SK-N-SH treated with all-trans-retinoic acid at 6 μM for 48 hours (cell line): ENCODE results near the gene UBAP1.
"Not testable (repeated sequence)": the region's sequence is repeated elsewhere in the genome, so short reads cannot be mapped to it uniquely, and the experiment has no call there.

Source experiments
- ATAC-seq: fragments of 200-7000 bp; cut with Tn5 transposase; 3 replicates; pipeline ENCODE4 v1.9.1; 2020; ENCODE audit warnings: mild to moderate bottlenecking, moderate library complexity
- ARNTL ChIP-seq: fragments of 450-650 bp; formaldehyde crosslinking; IDR thresholded peaks from 2 replicates; pipeline ENCODE4 v1.5.0; 2020; ENCODE audit warnings: low read depth, mild to moderate bottlenecking, moderate library complexity, borderline replicate concordance
- BACH2 ChIP-seq: fragments of 250-450 bp; sonication (Bioruptor Pico); IDR thresholded peaks from 2 replicates; pipeline ENCODE4 v1.9.0; 2021; ENCODE audit warnings: mild to moderate bottlenecking, borderline replicate concordance
- CREB5 ChIP-seq: fragments of 250-450 bp; sonication (Bioruptor Pico); IDR thresholded peaks from 2 replicates; pipeline ENCODE4 v1.5.1; 2020; ENCODE audit warnings: low read depth, mild to moderate bottlenecking, moderate library complexity
- CSDC2 ChIP-seq: fragments of 250-450 bp; sonication (Bioruptor Pico); IDR thresholded peaks from 2 replicates; pipeline ENCODE4 v1.5.0; 2020; ENCODE audit warnings: mild to moderate bottlenecking, moderate library complexity
- CSRNP3 ChIP-seq: fragments of 250-450 bp; sonication (Bioruptor Pico); IDR thresholded peaks from 2 replicates; pipeline ENCODE4 v1.5.1; 2021; ENCODE audit warnings: mild to moderate bottlenecking, moderate library complexity
- ESRRG ChIP-seq: fragments of 250-450 bp; sonication (Bioruptor Pico); IDR thresholded peaks from 2 replicates; pipeline ENCODE4 v1.6.1; 2021; ENCODE audit warnings: mild to moderate bottlenecking
- GLIS3 ChIP-seq: fragments of 250-450 bp; sonication (Bioruptor Pico); IDR thresholded peaks from 2 replicates; pipeline ENCODE4 v1.5.0; 2020; ENCODE audit warnings: mild to moderate bottlenecking, moderate library complexity
- ISL1 ChIP-seq: fragments of 250-450 bp; sonication (Bioruptor Pico); IDR thresholded peaks from 2 replicates; pipeline ENCODE4 v2.1.2; 2022; ENCODE audit warnings: mild to moderate bottlenecking, moderate library complexity
- OSR1 ChIP-seq: fragments of 250-450 bp; sonication (Bioruptor Pico); IDR thresholded peaks from 2 replicates; pipeline ENCODE4 v1.8.0; 2022; ENCODE audit warnings: moderate library complexity, mild to moderate bottlenecking, inconsistent platforms
- POU6F1 ChIP-seq: fragments of 250-450 bp; sonication (Bioruptor Pico); IDR thresholded peaks from 2 replicates; pipeline ENCODE4 v1.8.0; 2021; ENCODE audit warnings: low read depth, mild to moderate bottlenecking, moderate library complexity, borderline replicate concordance
- PPARA ChIP-seq: fragments of 250-450 bp; sonication (Bioruptor Pico); IDR thresholded peaks from 2 replicates; pipeline ENCODE4 v1.5.0; 2020; ENCODE audit warnings: mild to moderate bottlenecking, borderline replicate concordance
- RARB ChIP-seq: fragments of 250-450 bp; sonication (Bioruptor Pico); IDR thresholded peaks from 2 replicates; pipeline ENCODE4 v1.8.0; 2021; ENCODE audit warnings: mild to moderate bottlenecking, moderate library complexity
- TCF4 ChIP-seq: fragments of 250-450 bp; sonication (Bioruptor Pico); IDR thresholded peaks from 2 replicates; pipeline ENCODE4 v1.8.0; 2021; ENCODE audit warnings: mild to moderate bottlenecking, moderate library complexity, borderline replicate concordance
- TOX ChIP-seq: fragments of 250-450 bp; sonication (Bioruptor Pico); IDR thresholded peaks from 2 replicates; pipeline ENCODE4 v1.8.0; 2021; ENCODE audit warnings: mild to moderate bottlenecking, moderate library complexity, borderline replicate concordance
- TSHZ2 ChIP-seq: fragments of 250-450 bp; sonication (Bioruptor Pico); IDR thresholded peaks from 2 replicates; pipeline ENCODE4 v1.5.0; 2020; ENCODE audit warnings: mild to moderate bottlenecking, moderate library complexity
- ZC3H10 ChIP-seq: fragments of 250-450 bp; sonication (Bioruptor Pico); IDR thresholded peaks from 2 replicates; pipeline ENCODE4 v1.5.1; 2021; ENCODE audit warnings: mild to moderate bottlenecking, moderate library complexity
- ZFP3 ChIP-seq: fragments of 250-450 bp; sonication (Bioruptor Pico); IDR thresholded peaks from 2 replicates; pipeline ENCODE4 v1.5.0; 2020; ENCODE audit warnings: mild to moderate bottlenecking, moderate library complexity
- ZFP30 ChIP-seq: fragments of 450-650 bp; formaldehyde crosslinking; IDR thresholded peaks from 2 replicates; pipeline ENCODE4 v1.5.0; 2022; ENCODE audit warnings: mild to moderate bottlenecking, moderate library complexity
- ZNF565 ChIP-seq: fragments of 450-650 bp; formaldehyde crosslinking; conservative IDR thresholded peaks from 2 replicates; pipeline ENCODE4 v1.5.0; 2020; ENCODE audit warnings: low read depth, mild to moderate bottlenecking, moderate library complexity
- ZNF70 ChIP-seq: fragments of 450-650 bp; formaldehyde crosslinking; IDR thresholded peaks from 2 replicates; pipeline ENCODE4 v1.5.0; 2020; ENCODE audit warnings: mild to moderate bottlenecking, moderate library complexity
- ZNF8 ChIP-seq: fragments of 450-650 bp; formaldehyde crosslinking; IDR thresholded peaks from 2 replicates; pipeline ENCODE4 v1.5.0; 2020; ENCODE audit warnings: mild to moderate bottlenecking, moderate library complexity
- TF ChIP-seq, protein P1 (sequence below): fragments of 250-450 bp; sonication (Bioruptor Pico); IDR thresholded peaks from 2 replicates; pipeline ENCODE4 v1.8.0; 2020; ENCODE audit warnings: mild to moderate bottlenecking, moderate library complexity, borderline replicate concordance

Gene UBAP1

GRCh38 chr9:34216325-34216724 is 37.5 kb downstream of the UBAP1 start:
- no peak for TF ChIP-seq POU6F1 (CRISPR knock-in tag)
- TF ChIP-seq CSRNP3, result no peak
- TF ChIP-seq ESRRG (CRISPR knock-in tag), result no peak
- no peak for TF ChIP-seq ZNF8 (CRISPR knock-in tag)
- TF ChIP-seq ZNF565 (CRISPR knock-in tag), result no peak
- TF ChIP-seq PPARA (CRISPR knock-in tag), result no peak
- TF ChIP-seq, all 23 proteins: peak for 0
- no peak for ATAC-seq

DNA sequence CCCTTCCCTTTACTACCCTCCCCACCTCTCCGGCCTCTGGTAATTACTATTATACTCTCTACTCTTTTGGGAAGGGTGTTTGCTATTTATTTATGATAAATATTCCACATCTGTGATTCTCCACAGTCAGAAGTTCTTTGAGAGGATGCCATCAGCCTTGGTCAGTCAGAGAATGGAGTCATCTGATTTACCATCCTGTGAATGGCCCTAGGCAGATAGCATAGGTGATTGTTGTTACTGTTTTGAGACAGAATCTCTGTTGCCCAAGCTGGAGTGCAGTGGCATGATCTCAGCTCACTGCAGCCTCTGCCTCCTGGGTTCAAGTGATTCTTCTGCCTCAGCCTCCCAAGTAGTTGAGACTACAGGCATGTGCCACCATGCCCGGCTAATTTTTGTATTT is 38.2 kb downstream of the UBAP1 start:
- ATAC-seq, result not testable (repeated sequence)

- TF ChIP-seq ARNTL, result no peak
- TF ChIP-seq, protein P1, sequence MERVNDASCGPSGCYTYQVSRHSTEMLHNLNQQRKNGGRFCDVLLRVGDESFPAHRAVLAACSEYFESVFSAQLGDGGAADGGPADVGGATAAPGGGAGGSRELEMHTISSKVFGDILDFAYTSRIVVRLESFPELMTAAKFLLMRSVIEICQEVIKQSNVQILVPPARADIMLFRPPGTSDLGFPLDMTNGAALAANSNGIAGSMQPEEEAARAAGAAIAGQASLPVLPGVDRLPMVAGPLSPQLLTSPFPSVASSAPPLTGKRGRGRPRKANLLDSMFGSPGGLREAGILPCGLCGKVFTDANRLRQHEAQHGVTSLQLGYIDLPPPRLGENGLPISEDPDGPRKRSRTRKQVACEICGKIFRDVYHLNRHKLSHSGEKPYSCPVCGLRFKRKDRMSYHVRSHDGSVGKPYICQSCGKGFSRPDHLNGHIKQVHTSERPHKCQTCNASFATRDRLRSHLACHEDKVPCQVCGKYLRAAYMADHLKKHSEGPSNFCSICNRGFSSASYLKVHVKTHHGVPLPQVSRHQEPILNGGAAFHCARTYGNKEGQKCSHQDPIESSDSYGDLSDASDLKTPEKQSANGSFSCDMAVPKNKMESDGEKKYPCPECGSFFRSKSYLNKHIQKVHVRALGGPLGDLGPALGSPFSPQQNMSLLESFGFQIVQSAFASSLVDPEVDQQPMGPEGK (CRISPR knock-in tag), result no peak
- TF ChIP-seq OSR1 (CRISPR knock-in tag), result no peak
- no peak for TF ChIP-seq ESRRG (CRISPR knock-in tag)
- TF ChIP-seq BACH2 (CRISPR knock-in tag), result no peak
- TF ChIP-seq ZNF70 (CRISPR knock-in tag), result no peak
- TF ChIP-seq GLIS3 (CRISPR knock-in tag), result no peak
- TF ChIP-seq TCF4 (CRISPR knock-in tag), result no peak
- no peak for TF ChIP-seq RARB (CRISPR knock-in tag)
- no peak for TF ChIP-seq POU6F1 (CRISPR knock-in tag)
- no peak for TF ChIP-seq ZFP30 (CRISPR knock-in tag)
- no peak for TF ChIP-seq ISL1 (CRISPR knock-in tag)
- TF ChIP-seq CSDC2 (CRISPR knock-in tag), result no peak
- ATAC-seq, result no peak; the same call in 2 of the 3 replicates
Measured at GRCh38 chr9:34218446-34218845, 39.6 kb downstream of the UBAP1 start.

DNA sequence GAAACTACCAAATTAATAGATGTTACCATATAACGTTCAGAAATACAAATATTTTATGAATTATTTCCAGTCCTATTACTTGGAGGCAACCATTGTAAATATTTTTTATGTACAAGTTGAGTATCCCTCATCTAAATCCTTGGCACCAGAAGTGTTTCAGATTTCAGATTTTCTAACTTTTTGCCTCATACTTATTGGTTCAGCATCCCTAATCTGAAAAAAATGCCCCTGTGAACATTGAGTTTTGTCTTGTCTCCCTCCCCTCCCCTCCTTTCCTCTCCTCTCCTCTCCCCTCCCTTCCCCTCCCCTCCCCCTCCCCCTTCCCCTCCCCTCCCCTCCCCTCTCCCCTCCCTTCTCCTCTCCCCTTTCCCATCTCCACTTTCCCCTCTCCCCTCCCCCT is 40.6 kb downstream of the UBAP1 start:
- ATAC-seq, result no peak
- TF ChIP-seq ISL1 (CRISPR knock-in tag) (no peak), ZNF70 (CRISPR knock-in tag) (no peak), TCF4 (CRISPR knock-in tag) (no peak), ZFP3 (CRISPR knock-in tag) (no peak), POU6F1 (CRISPR knock-in tag) (no peak), RARB (CRISPR knock-in tag) (no peak), ZNF8 (CRISPR knock-in tag) (no peak), GLIS3 (CRISPR knock-in tag) (no peak), TOX (CRISPR knock-in tag) (no peak), ARNTL (no peak), BACH2 (CRISPR knock-in tag) (no peak), OSR1 (CRISPR knock-in tag) (no peak), CREB5 (CRISPR knock-in tag) (no peak), TSHZ2 (CRISPR knock-in tag) (no peak), ZFP30 (CRISPR knock-in tag) (no peak), ZNF565 (CRISPR knock-in tag) (no peak), ZC3H10 (CRISPR knock-in tag) (no peak), ESRRG (CRISPR knock-in tag) (no peak)
